Memory B cell (primary cell): Measurements from ENCODE around the gene KRTAP10-5.
"Not testable (repeated sequence)": the region's sequence is repeated elsewhere in the genome, so short reads cannot be mapped to it uniquely, and the experiment has no call there.

Source experiments
- ATAC-seq: fragments of 150-1000 bp; cut with Tn5 transposase; 2 replicates; pipeline ENCODE4 v1.10.0; 2021; ENCODE audit warnings: low read depth, mild to moderate bottlenecking, moderate library complexity
- DNase-seq, 2 donors: peaks; one replicate each; pipeline ENCODE4 v3.0.0; 2022; ENCODE audit warnings: low spot score in 2 of 2
- H3K27ac Mint-ChIP-seq: one replicate; pipeline ENCODE4 v1.8.0; 2022; ENCODE audit warnings: mild to moderate bottlenecking, moderate library complexity, mixed read lengths
- H3K27me3 Mint-ChIP-seq: one replicate; pipeline ENCODE4 v1.8.0; 2022; ENCODE audit warnings: mixed read lengths
- H3K36me3 Mint-ChIP-seq: one replicate; pipeline ENCODE4 v1.8.0; 2022; ENCODE audit warnings: mild to moderate bottlenecking, mixed read lengths
- H3K4me1 Mint-ChIP-seq: one replicate; pipeline ENCODE4 v1.8.0; 2022; ENCODE audit warnings: mixed read lengths
- H3K4me3 Mint-ChIP-seq: one replicate; pipeline ENCODE4 v1.8.0; 2022; ENCODE audit warnings: mild to moderate bottlenecking, moderate library complexity, mixed read lengths
- H3K9me3 Mint-ChIP-seq: one replicate; pipeline ENCODE4 v1.8.0; 2022; ENCODE audit warnings: mixed read lengths

KRTAP10-5 gene

GRCh38 chr21:44590897-44591800, 10.7 kb upstream of the KRTAP10-5 start:
- H3K36me3 Mint-ChIP-seq, H3K4me1 Mint-ChIP-seq, DNase-seq, H3K9me3 Mint-ChIP-seq, H3K27ac Mint-ChIP-seq, ATAC-seq, H3K4me3 Mint-ChIP-seq: not testable (repeated sequence)
- peaks cover 23% of the 10 kb centered on the region for H3K27me3 Mint-ChIP-seq

- ATAC-seq, result no peak
- peak in 1 of 2 donors; percentile 9 for DNase-seq
- Mint-ChIP-seq H3K4me3 (no peak overlapping the region), H3K27me3 (peaks cover 26% of the 10 kb centered on the region), H3K36me3 (no peaks in the 10 kb centered on the region), H3K9me3 (peaks cover 3% of the 10 kb centered on the region), H3K27ac (no peak overlapping the region), H3K4me1 (peaks cover 2% of the 10 kb centered on the region)
These were observed 9.9 kb upstream of the KRTAP10-5 start for GRCh38 chr21:44590311-44590721.

GRCh38 chr21:44589586-44590305, 9.3 kb upstream of the KRTAP10-5 start:
- Mint-ChIP-seq H3K27me3 (peaks cover 25% of the 10 kb centered on the region), H3K4me1 (no peaks in the 10 kb centered on the region), H3K36me3 (no peaks in the 10 kb centered on the region), H3K9me3 (peaks cover 3% of the 10 kb centered on the region), H3K4me3 (no peak overlapping the region), H3K27ac (no peak overlapping the region)
- DNase-seq (no peak), ATAC-seq (no peak)

- Mint-ChIP-seq H3K27me3 (peaks cover 30% of the 10 kb centered on the region), H3K4me1 (no peaks in the 10 kb centered on the region), H3K4me3 (no peak overlapping the region), H3K9me3 (peaks cover 3% of the 10 kb centered on the region), H3K36me3 (no peaks in the 10 kb centered on the region), H3K27ac (no peak overlapping the region)
- ATAC-seq, result no peak
- DNase-seq, result no peak
These were observed 8.7 kb upstream of the KRTAP10-5 start for GRCh38 chr21:44589094-44589493.

GRCh38 chr21:44585892-44586291, 5.5 kb upstream of the KRTAP10-5 start:
- ATAC-seq (no peak), DNase-seq (no peak)
- Mint-ChIP-seq H3K27me3 (peaks cover 22% of the 10 kb centered on the region), H3K4me1 (no peaks in the 10 kb centered on the region), H3K4me3 (no peak overlapping the region), H3K36me3 (peaks cover 1% of the 10 kb centered on the region), H3K27ac (no peak overlapping the region), H3K9me3 (peaks cover 12% of the 10 kb centered on the region)

- peaks cover 10% of the 10 kb centered on the region for H3K36me3 Mint-ChIP-seq
- no peak overlapping the region for H3K27ac Mint-ChIP-seq
- no peaks in the 10 kb centered on the region for H3K4me1 Mint-ChIP-seq
- DNase-seq (no peak), ATAC-seq (no peak)
- H3K27me3 Mint-ChIP-seq, result peaks cover 24% of the 10 kb centered on the region
- H3K4me3 Mint-ChIP-seq, result no peak overlapping the region
- peaks cover 21% of the 10 kb centered on the region for H3K9me3 Mint-ChIP-seq
These were observed 3.4 kb upstream of the KRTAP10-5 start for GRCh38 chr21:44583800-44584147.

- no peak for ATAC-seq
- Mint-ChIP-seq H3K4me1 (no peaks in the 10 kb centered on the region), H3K27me3 (peaks cover 24% of the 10 kb centered on the region), H3K4me3 (no peak overlapping the region), H3K36me3 (peaks cover 10% of the 10 kb centered on the region), H3K9me3 (peaks cover 21% of the 10 kb centered on the region), H3K27ac (no peak overlapping the region)
- no peak for DNase-seq
These were observed 2.8 kb upstream of the KRTAP10-5 start for GRCh38 chr21:44583089-44583799.

- no peak overlapping the region for H3K27ac Mint-ChIP-seq
- no peak overlapping the region for H3K4me3 Mint-ChIP-seq
- no peaks in the 10 kb centered on the region for H3K4me1 Mint-ChIP-seq
- ATAC-seq (no peak), DNase-seq (no peak)
- H3K9me3 Mint-ChIP-seq, result peaks cover 25% of the 10 kb centered on the region
- H3K27me3 Mint-ChIP-seq, result peaks cover 27% of the 10 kb centered on the region
- peaks cover 10% of the 10 kb centered on the region for H3K36me3 Mint-ChIP-seq
These were observed 1.7 kb upstream of the KRTAP10-5 start for GRCh38 chr21:44582055-44582454.

- Mint-ChIP-seq H3K27ac (no peak overlapping the region), H3K9me3 (peaks cover 28% of the 10 kb centered on the region), H3K27me3 (peaks cover 23% of the 10 kb centered on the region), H3K4me1 (no peaks in the 10 kb centered on the region), H3K4me3 (no peak overlapping the region), H3K36me3 (peaks cover 12% of the 10 kb centered on the region)
- DNase-seq (no peak), ATAC-seq (no peak)
These were observed 754 bp upstream of the KRTAP10-5 start for GRCh38 chr21:44581158-44581557.

GRCh38 chr21:44579833-44580144, 615 bp downstream of the KRTAP10-5 start:
- Mint-ChIP-seq H3K4me3 (no peak overlapping the region), H3K27me3 (peaks cover 22% of the 10 kb centered on the region), H3K9me3 (peaks cover 25% of the 10 kb centered on the region), H3K27ac (no peak overlapping the region), H3K4me1 (peaks cover 2% of the 10 kb centered on the region), H3K36me3 (peaks cover 12% of the 10 kb centered on the region)
- DNase-seq (no peak), ATAC-seq (no peak)

GRCh38 chr21:44579056-44579832, 1.2 kb downstream of the KRTAP10-5 start:
- Mint-ChIP-seq H3K27ac (no peak overlapping the region), H3K27me3 (peaks cover 24% of the 10 kb centered on the region), H3K36me3 (peaks cover 12% of the 10 kb centered on the region), H3K9me3 (peaks cover 25% of the 10 kb centered on the region), H3K4me3 (no peak overlapping the region), H3K4me1 (peaks cover 2% of the 10 kb centered on the region)
- DNase-seq (no peak), ATAC-seq (no peak)

- peaks cover 23% of the 10 kb centered on the region for H3K27me3 Mint-ChIP-seq
- peaks cover 2% of the 10 kb centered on the region for H3K4me1 Mint-ChIP-seq
- ATAC-seq (no peak), DNase-seq (no peak)
- peaks cover 25% of the 10 kb centered on the region for H3K9me3 Mint-ChIP-seq
- peaks cover 12% of the 10 kb centered on the region for H3K36me3 Mint-ChIP-seq
- no peak overlapping the region for H3K27ac Mint-ChIP-seq
- H3K4me3 Mint-ChIP-seq, result no peak overlapping the region
These were observed 1.9 kb downstream of the KRTAP10-5 start for GRCh38 chr21:44578371-44579055.

GRCh38 chr21:44576025-44576420, 4.4 kb downstream of the KRTAP10-5 start:
- Mint-ChIP-seq H3K4me1 (peaks cover 2% of the 10 kb centered on the region), H3K9me3 (peaks cover 18% of the 10 kb centered on the region), H3K27ac (no peak overlapping the region), H3K4me3 (no peak overlapping the region), H3K36me3 (peaks cover 10% of the 10 kb centered on the region), H3K27me3 (peaks cover 28% of the 10 kb centered on the region)
- DNase-seq, result no peak
- ATAC-seq, result no peak
